ENCODE data around the gene ABHD14A.

DNA sequence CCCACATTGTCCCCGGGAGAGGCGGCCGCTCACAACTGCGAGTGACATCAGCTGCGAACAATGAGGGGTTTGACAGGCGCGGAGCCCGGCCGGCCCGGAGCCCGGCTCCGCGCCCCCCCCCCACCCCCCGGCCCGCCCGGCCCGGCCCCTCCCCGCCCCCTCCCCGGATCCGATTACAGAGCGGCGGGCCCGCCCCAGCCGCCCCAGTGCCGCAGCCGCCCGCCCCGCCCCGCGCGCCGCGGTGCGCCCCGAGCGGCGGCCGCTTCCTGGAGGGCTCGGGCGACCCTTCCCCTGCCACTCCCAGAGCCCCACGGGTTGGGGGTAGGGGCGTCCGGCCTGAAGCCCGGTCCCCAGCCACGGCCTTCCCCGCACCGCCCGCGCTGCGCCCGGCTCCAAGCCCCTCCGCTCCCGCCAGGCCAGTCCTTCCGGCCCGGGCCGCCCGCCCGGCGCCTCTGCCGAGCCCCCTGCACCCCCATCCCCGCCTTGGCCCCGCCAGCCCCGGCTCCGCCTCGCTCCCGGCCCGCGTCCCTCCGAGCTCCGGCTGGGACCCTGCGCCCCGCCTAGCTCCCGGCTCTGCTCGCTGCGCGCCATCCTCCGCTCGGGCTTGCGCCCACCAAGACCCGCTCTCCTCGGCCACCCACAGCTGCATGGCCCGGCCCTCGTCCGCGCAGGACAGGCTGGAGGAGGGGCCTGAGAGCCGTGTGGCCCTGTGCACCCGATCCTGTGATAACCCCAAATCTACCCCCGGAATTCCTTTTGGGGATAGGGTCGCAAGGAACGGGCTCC lies 7.3 kb upstream of the ABHD14A start, which contains the start of gene PCBP4:
- TF ChIP-seq CTCF (IDR thresholded peaks at IDR 0.05; ENCODE audit: low read depth, low read length) (no peak), EZH2phosphoT487 (IDR thresholded peaks at IDR 0.05; ENCODE audit: low read depth) (no peak)

Data from OCI-LY3 (cell line).